KOPT-K1 (cell line): ENCODE results near the gene GOLGA6L26.
"Not testable (repeated sequence)": the region's sequence is repeated elsewhere in the genome, so short reads cannot be mapped to it uniquely, and the experiment has no call there.

Source experiments
- H3K27ac ChIP-seq: fragments of 200-600 bp; sonication (generic); 2 replicates; pipeline ENCODE4 v1.5.1; 2016; ENCODE audit warnings: antibody characterized with exemption, mild to moderate bottlenecking, low read depth, low read length; ENCODE audit not compliant: poor library complexity, severe bottlenecking
- H3K36me3 ChIP-seq: fragments of 200-600 bp; sonication (generic); 2 replicates; pipeline ENCODE4 v1.5.1; 2017; ENCODE audit warnings: antibody characterized with exemption, mild to moderate bottlenecking, low read length, moderate library complexity; ENCODE audit not compliant: insufficient read depth
- H3K9me3 ChIP-seq: fragments of 200-600 bp; sonication (generic); 2 replicates; pipeline ENCODE4 v1.5.1; 2017; ENCODE audit warnings: antibody characterized with exemption, low read length, mild to moderate bottlenecking; ENCODE audit not compliant: insufficient read depth, poor library complexity, severe bottlenecking

GOLGA6L26 gene

DNA sequence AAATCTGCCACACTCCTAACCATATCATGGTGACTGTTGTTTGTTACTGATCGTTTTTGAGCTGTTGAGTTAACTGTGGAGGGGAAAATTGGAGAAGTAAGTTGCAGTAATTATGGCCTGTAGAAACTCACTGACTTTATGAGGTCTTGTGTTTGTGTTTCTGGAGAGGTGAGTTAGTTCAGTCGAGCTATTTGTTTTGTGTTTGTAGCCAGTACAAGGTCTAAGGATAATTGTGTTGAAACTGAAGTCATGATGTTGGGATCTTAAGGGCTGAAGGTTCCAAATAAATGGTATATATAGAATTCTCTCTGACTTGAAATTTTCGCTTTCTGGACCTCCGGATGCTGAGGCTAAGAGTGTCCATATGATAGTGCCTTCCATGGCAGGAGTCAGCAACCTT lies 29.2 kb downstream of the GOLGA6L26 start:
- not testable (repeated sequence) for H3K9me3 ChIP-seq, H3K27ac ChIP-seq
- H3K36me3 ChIP-seq = peaks cover 27% of the 10 kb centered on the region

DNA sequence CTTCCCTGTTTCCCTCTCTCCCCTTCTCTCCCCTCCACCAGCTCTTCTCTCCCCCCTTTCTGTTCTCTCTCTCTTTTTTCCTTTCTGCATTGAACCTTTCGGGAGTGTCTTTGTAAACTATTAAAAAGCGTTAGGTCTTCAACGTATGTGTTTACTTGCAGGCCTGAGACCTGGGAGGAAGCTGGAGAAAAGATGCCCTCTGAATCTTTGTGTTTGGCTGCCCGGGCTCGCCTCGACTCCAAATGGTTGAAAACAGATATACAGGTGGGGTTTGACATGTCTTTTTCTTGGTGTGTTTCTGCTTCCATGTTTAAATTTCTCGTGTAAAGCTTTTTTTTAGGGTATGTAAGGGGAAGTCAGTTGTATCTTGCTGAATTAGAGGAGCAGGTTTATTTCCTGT lies 29.7 kb downstream of the GOLGA6L26 start:
- H3K27ac ChIP-seq = peak overlapping the region; percentile 47
- H3K36me3 ChIP-seq = peaks cover 21% of the 10 kb centered on the region; the same call in 1 of the 2 replicates
- not testable (repeated sequence) for H3K9me3 ChIP-seq

DNA sequence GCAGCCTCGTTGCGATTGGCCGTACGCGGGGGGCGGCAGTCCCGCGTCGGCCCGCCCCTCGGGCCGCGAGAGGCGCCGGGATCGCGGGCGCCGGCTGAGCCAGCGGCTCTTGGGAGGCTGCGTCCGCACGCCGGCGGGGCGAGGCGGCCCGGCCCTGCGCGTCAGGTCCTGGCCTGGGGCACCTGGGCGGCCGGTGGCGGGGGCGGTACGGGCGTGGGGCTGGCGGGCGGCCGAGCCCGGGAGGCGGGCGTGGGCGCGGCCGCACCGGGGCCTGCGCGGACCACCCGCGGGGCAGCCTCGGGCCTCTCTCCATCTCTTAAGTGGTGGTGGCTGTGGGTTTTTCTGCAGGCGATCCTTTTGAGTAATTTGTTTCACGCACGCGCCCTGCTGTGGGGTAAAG lies 30.3 kb downstream of the GOLGA6L26 start:
- peaks cover 15% of the 10 kb centered on the region; the same call in 1 of the 2 replicates for H3K36me3 ChIP-seq
- peak overlapping the region; percentile 47 for H3K27ac ChIP-seq

DNA sequence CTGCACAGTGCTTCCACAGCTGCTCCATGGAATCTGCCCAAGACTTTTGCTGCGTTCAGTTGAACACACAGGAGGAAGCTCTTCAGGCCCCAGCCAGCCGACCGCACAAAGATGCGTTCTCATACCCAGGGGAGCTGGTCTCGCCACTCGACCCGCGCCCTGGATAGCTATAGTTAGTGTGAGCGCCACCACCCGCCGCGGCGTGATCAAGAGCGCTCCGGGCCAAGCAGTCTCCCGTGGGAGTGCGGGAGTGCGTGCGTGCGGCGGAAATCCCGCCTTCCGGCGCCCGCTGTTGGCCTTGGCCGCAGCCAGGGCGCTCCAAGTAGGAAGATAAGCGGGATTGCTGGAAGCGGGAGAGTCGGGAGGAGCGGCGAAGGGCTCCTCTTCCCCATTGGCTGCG lies 30.8 kb downstream of the GOLGA6L26 start:
- peaks cover 11% of the 10 kb centered on the region; the same call in 1 of the 2 replicates for H3K36me3 ChIP-seq
- H3K9me3 ChIP-seq, H3K27ac ChIP-seq: not testable (repeated sequence)

More for the DNA sequence above, 30.3 kb downstream of the GOLGA6L26 start:
- H3K9me3 ChIP-seq = not testable (repeated sequence)
